GF-D8 (cell line): ENCODE measurements around the gene IGLL5.

Experiments used
- DNase-seq: peaks from one replicate; lab custom pipeline; 2025; lab: John Stamatoyannopoulos, UW

IGLL5 gene

GRCh38 chr22:22927196-22927887, 39.7 kb downstream of the IGLL5 start:
- DNase-seq = no peak

- no peak for DNase-seq
Observed at GRCh38 chr22:22927888-22928665, 40.5 kb downstream of the IGLL5 start.

- no peak for DNase-seq
Observed at GRCh38 chr22:22928666-22929380, 41.2 kb downstream of the IGLL5 start.

- no peak for DNase-seq
Observed at GRCh38 chr22:22929381-22930221, 42.0 kb downstream of the IGLL5 start.

- no peak for DNase-seq
Observed at GRCh38 chr22:22930222-22930497, 42.5 kb downstream of the IGLL5 start.

- no peak for DNase-seq
Observed at GRCh38 chr22:22930571-22931556, 43.2 kb downstream of the IGLL5 start.

GRCh38 chr22:22931557-22932270, 44.1 kb downstream of the IGLL5 start:
- no peak for DNase-seq

GRCh38 chr22:22932512-22932941, 44.9 kb downstream of the IGLL5 start:
- no peak for DNase-seq

GRCh38 chr22:22933100-22933806, 45.6 kb downstream of the IGLL5 start:
- DNase-seq = no peak

- no peak for DNase-seq
Observed at GRCh38 chr22:22933807-22934542, 46.4 kb downstream of the IGLL5 start.

- no peak for DNase-seq
Observed at GRCh38 chr22:22934543-22935055, 47.0 kb downstream of the IGLL5 start.

GRCh38 chr22:22935056-22935545, 47.5 kb downstream of the IGLL5 start:
- no peak for DNase-seq

- DNase-seq = no peak
Observed at GRCh38 chr22:22935546-22936157, 48.0 kb downstream of the IGLL5 start.

GRCh38 chr22:22936180-22936914, 48.7 kb downstream of the IGLL5 start:
- DNase-seq = no peak

- DNase-seq = no peak
Observed at GRCh38 chr22:22936915-22937656, 49.5 kb downstream of the IGLL5 start.

- no peak for DNase-seq
Observed at GRCh38 chr22:22937894-22938480, 50.4 kb downstream of the IGLL5 start.
